B cell (primary cell): ENCODE results near the gene CNTNAP2. TPM values are rescaled to one million over a fixed set of nuclear protein-coding genes. Genes with fewer than 3 reads are reported as not detected.

ENCODE experiments used
- ATAC-seq: fragments of 200-7000 bp; cut with Tn5 transposase; one replicate; pipeline ENCODE4 v1.10.0; 2021; ENCODE audit warnings: low read depth, mild to moderate bottlenecking, moderate number of reproducible peaks, moderate library complexity
- CTCF ChIA-PET: fragments of 350-600 bp; sonication (Branson Sonifier 250); formaldehyde crosslinking; loops from one replicate; lab custom pipeline; 2021; ENCODE audit warnings: antibody characterized with exemption, inconsistent platforms; lab: Charles Lee
- POLR2A ChIA-PET: fragments of 350-600 bp; sonication (Branson Sonifier 250); formaldehyde crosslinking; loops from one replicate; lab custom pipeline; 2021; ENCODE audit warnings: antibody characterized with exemption; lab: Charles Lee
- DNase-seq: peaks from one replicate; pipeline ENCODE4 v3.0.0; 2013
- H2AFZ ChIP-seq: 2 replicates; pipeline ENCODE4 v1.6.1; 2012; ENCODE audit warnings: mild to moderate bottlenecking, low read depth, low read length; ENCODE audit not compliant: insufficient read depth, poor library complexity, severe bottlenecking
- H3K27ac ChIP-seq, 2 donors: 1 replicate in 1 of 2; 2 replicates in 1 of 2; pipeline ENCODE4 v1.5.1; 2012 to 2013; ENCODE audit warnings: low read length in 2 of 2, mild to moderate bottlenecking in 2 of 2, moderate library complexity in 1 of 2
- H3K27me3 ChIP-seq, 4 experiments: fragments of 200-600 bp in 1 of 4; sonication (generic) in 1 of 4; replicated peaks in 1 of 4; 1 replicate in 2 of 4; 2 replicates in 2 of 4; pipeline versions ENCODE4 v1.6.1 to v1.7.0; 2013 to 2016; ENCODE audit warnings: low read length in 3 of 4, mild to moderate bottlenecking in 2 of 4, mixed read lengths in 1 of 4, moderate library complexity in 1 of 4; ENCODE audit not compliant: insufficient read depth in 4 of 4, control insufficient read depth in 3 of 4; ENCODE audit errors: control extremely low read depth in 1 of 4
- H3K36me3 ChIP-seq, 2 experiments: replicated peaks in 1 of 2; 1 replicate in 1 of 2; 2 replicates in 1 of 2; pipeline versions ENCODE4 v1.6.1 to v1.7.1; 2013; ENCODE audit warnings: low read length in 1 of 2; ENCODE audit not compliant: insufficient read depth in 2 of 2, control insufficient read depth in 1 of 2; ENCODE audit errors: control extremely low read depth in 1 of 2, extremely low read depth in 1 of 2
- H3K4me1 ChIP-seq, 2 donors: fragments of 200-600 bp in 1 of 2; sonication (generic) in 1 of 2; 1 replicate in 1 of 2; 2 replicates in 1 of 2; pipeline versions ENCODE4 v1.5.1 to v1.6.1; 2013 to 2017; ENCODE audit warnings: low read length in 2 of 2; ENCODE audit not compliant: control insufficient read depth in 2 of 2, insufficient read depth in 2 of 2
- H3K4me2 ChIP-seq: replicated peaks from 2 replicates; pipeline ENCODE3; 2012; ENCODE audit warnings: mild to moderate bottlenecking, low read depth, low read length; ENCODE audit not compliant: poor library complexity, severe bottlenecking
- H3K4me3 ChIP-seq, 5 experiments: fragments of 200-600 bp in 1 of 5; sonication (generic) in 1 of 5; 1 replicate in 3 of 5; 2 replicates in 2 of 5; pipeline versions ENCODE4 v1.5.1 to v1.7.0; 2011 to 2016; ENCODE audit warnings: low read length in 4 of 5, mild to moderate bottlenecking in 4 of 5, low read depth in 2 of 5, control low read depth in 1 of 5, moderate library complexity in 1 of 5; ENCODE audit not compliant: insufficient read depth in 1 of 5; ENCODE audit errors: control extremely low read depth in 1 of 5, extremely low read depth in 1 of 5
- H3K79me2 ChIP-seq: fragments of 200-600 bp; sonication (generic); one replicate; pipeline ENCODE4 v1.6.0; 2016; ENCODE audit warnings: low read length; ENCODE audit not compliant: control insufficient read depth, insufficient read depth
- H3K9ac ChIP-seq: fragments of 200-600 bp; sonication (generic); 2 replicates; pipeline ENCODE4 v1.6.1; 2017; ENCODE audit warnings: mild to moderate bottlenecking, low read length, moderate library complexity
- H3K9me3 ChIP-seq, 3 donors: one replicate each; pipeline versions ENCODE4 v1.6.1 to v1.7.1; 2013; ENCODE audit warnings: low read length in 2 of 3; ENCODE audit not compliant: control insufficient read depth in 2 of 3, insufficient read depth in 1 of 3; ENCODE audit errors: control extremely low read depth in 1 of 3
- H4K20me1 ChIP-seq: 2 replicates; pipeline ENCODE4 v1.6.0; 2012; ENCODE audit warnings: mild to moderate bottlenecking, low read length; ENCODE audit not compliant: insufficient read depth, control insufficient read depth, poor library complexity, severe bottlenecking
- H3K27ac Mint-ChIP-seq: one replicate; pipeline ENCODE4 v1.8.0; 2021; ENCODE audit warnings: mixed read lengths
- H3K27me3 Mint-ChIP-seq: one replicate; pipeline ENCODE4 v1.8.0; 2021; ENCODE audit warnings: mixed read lengths
- H3K4me1 Mint-ChIP-seq: one replicate; pipeline ENCODE4 v1.8.0; 2021; ENCODE audit warnings: mixed read lengths
- H3K4me3 Mint-ChIP-seq: one replicate; pipeline ENCODE4 v1.8.0; 2021; ENCODE audit warnings: mixed read lengths
- H3K9me3 Mint-ChIP-seq: one replicate; pipeline ENCODE4 v1.8.0; 2022; ENCODE audit warnings: mixed read lengths; ENCODE audit not compliant: insufficient read depth
- CTCF ChIP-seq: fragments of 200-600 bp; IDR thresholded peaks from one replicate; pipeline ENCODE4 v1.8.0; 2022; ENCODE audit warnings: antibody characterized with exemption, mild to moderate bottlenecking
- EZH2 ChIP-seq: IDR thresholded peaks from 2 replicates; pipeline ENCODE4 v1.6.1; 2012; ENCODE audit warnings: borderline replicate concordance, low read depth, mild to moderate bottlenecking, moderate library complexity, low read length; ENCODE audit not compliant: insufficient read depth, poor library complexity, severe bottlenecking
- WGBS: methylation state at CpG from one replicate; pipeline ENCODE4 v1.1.5; 2013; ENCODE audit warnings: missing lambda C conversion rate; ENCODE audit not compliant: insufficient coverage; 5-methylcytosine and 5-hydroxymethylcytosine counted together
- intact Hi-C: fragments of 100-400 bp; cut with micrococcal nuclease; formaldehyde crosslinking; loops from one replicate; pipeline ENCODE4 v1.10.0; 2022
- polyA plus RNA-seq: library from polyadenylated mRNA; depleted of rRNA; stranded (reverse); fragments of >200 nt; gene quantifications from 2 replicates; pipeline ENCODE4 v1.2.3, GENCODE V29; 2012
- total RNA-seq, 2 donors: library from RNA; stranded (reverse); fragments of 120-200 nt in 1 of 2; gene quantifications; 1 replicate in 1 of 2; 2 replicates in 1 of 2; pipeline versions ENCODE4 v1.2.3 to v1.2.4, GENCODE V29; 2013 to 2022

Gene CNTNAP2
- total and polyA plus RNA-seq, 2 donors (not counting 1 experiment from before 2014, with no cell fraction given) = 7.4 to 16.6 TPM

GRCh38 chr7:148014541-148014940 is 1897.9 kb downstream of the CNTNAP2 start:
- no peak for ATAC-seq
- ChIA-PET CTCF (no interaction called here), POLR2A (no interaction called here)
- Histone ChIP-seq H3K36me3 (no peaks in the 10 kb centered on the region), H3K27ac (no peak overlapping the region), H3K27me3 (no peaks in the 10 kb centered on the region), H3K4me1 (no peaks in the 10 kb centered on the region), H4K20me1 (no peaks in the 10 kb centered on the region), H3K4me3 (no peak overlapping the region), H3K9me3 (no peaks in the 10 kb centered on the region), H2AFZ (no peak overlapping the region), H3K4me2 (no peak overlapping the region), H3K9ac (no peak overlapping the region), H3K79me2 (no peaks in the 10 kb centered on the region)
- DNase-seq = no peak
- no peaks in the 10 kb centered on the region for H3K4me1 Mint-ChIP-seq
- no peaks in the 10 kb centered on the region for H3K27me3 Mint-ChIP-seq
- H3K9me3 Mint-ChIP-seq = no peaks in the 10 kb centered on the region
- intact Hi-C loops = no loop called here
- whole genome bisulfite sequencing = 100% methylated on average over 2 of the region's 4 CpGs
- TF ChIP-seq CTCF = no peak
- no peak for TF ChIP-seq EZH2
- no peak overlapping the region for H3K4me3 Mint-ChIP-seq
- no peak overlapping the region for H3K27ac Mint-ChIP-seq

DNA sequence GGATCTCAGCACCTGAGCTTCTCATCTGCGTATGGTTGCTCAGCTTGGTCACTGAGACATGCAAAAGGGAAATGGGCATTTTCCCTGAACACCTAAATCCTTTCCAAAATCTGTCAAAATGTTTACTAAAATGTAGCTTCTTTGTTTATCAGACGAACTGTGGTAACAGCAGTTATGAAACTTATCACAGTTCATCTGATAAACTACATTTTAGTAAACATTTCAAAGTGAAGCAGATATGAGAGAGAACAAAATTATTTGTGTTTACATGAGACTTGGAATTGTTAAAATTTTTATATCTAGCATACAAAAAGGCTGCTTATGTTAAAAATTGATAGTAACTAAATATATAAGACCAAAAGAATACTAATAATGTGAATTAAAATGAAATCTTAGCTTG is 1900.5 kb downstream of the CNTNAP2 start:
- H3K79me2 ChIP-seq = no peaks in the 10 kb centered on the region
- TF ChIP-seq CTCF (no peak), EZH2 (no peak)
- ChIA-PET CTCF (no interaction called here), POLR2A (no interaction called here)
- Mint-ChIP-seq H3K27me3 (peaks cover 6% of the 10 kb centered on the region), H3K4me3 (no peak overlapping the region), H3K27ac (no peak overlapping the region), H3K9me3 (no peaks in the 10 kb centered on the region), H3K4me1 (no peaks in the 10 kb centered on the region)
- H4K20me1 ChIP-seq = no peaks in the 10 kb centered on the region
- 83% methylated on average over 1 of the region's 2 CpGs for WGBS
- no peak overlapping the region for H3K9ac ChIP-seq
- intact Hi-C loops = no loop called here
- H3K4me1 ChIP-seq = no peaks in the 10 kb centered on the region
- no peak overlapping the region for H3K4me2 ChIP-seq
- H3K27me3 ChIP-seq = no peaks in the 10 kb centered on the region
- no peaks in the 10 kb centered on the region for H3K36me3 ChIP-seq
- DNase-seq = no peak
- ATAC-seq = no peak
- H3K4me3 ChIP-seq = no peak overlapping the region
- H3K9me3 ChIP-seq = no peaks in the 10 kb centered on the region
- no peak overlapping the region for H2AFZ ChIP-seq
- no peak overlapping the region for H3K27ac ChIP-seq
